H1 (cell line): Measurements from ENCODE around the gene OGFOD2.

ENCODE experiments used
- CREB1 ChIP-seq: IDR thresholded peaks from 2 replicates; pipeline ENCODE4 v1.6.1; 2012; ENCODE audit warnings: inconsistent platforms
- EGR1 ChIP-seq: IDR thresholded peaks from 2 replicates; pipeline ENCODE4 v1.6.1; 2011; ENCODE audit warnings: low read depth, low read length, borderline replicate concordance
- EZH2 ChIP-seq: fragments of 200-600 bp; sonication (generic); IDR thresholded peaks from 2 replicates; pipeline ENCODE4 v1.7.1; 2012; ENCODE audit warnings: low read depth, mild to moderate bottlenecking, moderate library complexity, low read length, inconsistent platforms; ENCODE audit not compliant: severe bottlenecking
- FOSL1 ChIP-seq: IDR thresholded peaks from 2 replicates; pipeline ENCODE4 v1.6.1; 2011; ENCODE audit warnings: mild to moderate bottlenecking, low read depth, low read length, moderate library complexity; ENCODE audit not compliant: insufficient read depth
- GTF2F1 ChIP-seq: IDR thresholded peaks from 2 replicates; pipeline ENCODE4 v1.6.1; 2012; ENCODE audit warnings: low read depth, low read length, improper control_type of control experiment, borderline replicate concordance
- RBBP5 ChIP-seq: IDR thresholded peaks from 2 replicates; pipeline ENCODE4 v1.7.1; 2012; ENCODE audit warnings: low read depth, mild to moderate bottlenecking, inconsistent platforms, low read length, moderate library complexity, borderline replicate concordance
- RXRA ChIP-seq: IDR thresholded peaks from 2 replicates; pipeline ENCODE4 v1.6.1; 2011; ENCODE audit warnings: low read depth, mild to moderate bottlenecking, low read length, moderate library complexity; ENCODE audit not compliant: insufficient read depth
- SIN3A ChIP-seq, 2 experiments: IDR thresholded peaks in 1 of 2; conservative IDR thresholded peaks in 1 of 2; 2 replicates each; pipeline ENCODE4 v1.6.1; 2011 to 2012; ENCODE audit warnings: low read length in 2 of 2, improper control_type of control experiment in 1 of 2, low read depth in 1 of 2, mild to moderate bottlenecking in 1 of 2
- SP1 ChIP-seq: IDR thresholded peaks from 2 replicates; pipeline ENCODE4 v1.6.1; 2011; ENCODE audit warnings: low read depth, low read length
- YY1 ChIP-seq: IDR thresholded peaks from 2 replicates; pipeline ENCODE4 v1.6.1; 2011; ENCODE audit warnings: low read depth, mild to moderate bottlenecking, low read length
- TF ChIP-seq, protein P1 (sequence below), 3 experiments: IDR thresholded peaks; 1 replicate in 2 of 3; 2 replicates in 1 of 3; pipeline versions ENCODE4 v1.5.1 to v1.6.1; 2011; ENCODE audit warnings: low read length in 3 of 3, mild to moderate bottlenecking in 3 of 3, inconsistent platforms in 2 of 3, low read depth in 1 of 3, moderate library complexity in 1 of 3; ENCODE audit not compliant: insufficient read depth in 1 of 3; ENCODE audit errors: control extremely low read depth in 1 of 3
- TF ChIP-seq, protein P2 (sequence below): IDR thresholded peaks from 2 replicates; pipeline ENCODE4 v1.6.1; 2012; ENCODE audit warnings: low read length, inconsistent platforms
- TF ChIP-seq, protein P3 (sequence below): IDR thresholded peaks from 2 replicates; pipeline ENCODE4 v1.6.1; 2012; ENCODE audit warnings: inconsistent platforms
- TF ChIP-seq, protein P4 (sequence below): IDR thresholded peaks from 2 replicates; pipeline ENCODE4 v1.6.1; 2011; ENCODE audit warnings: low read length, improper control_type of control experiment

DNA sequence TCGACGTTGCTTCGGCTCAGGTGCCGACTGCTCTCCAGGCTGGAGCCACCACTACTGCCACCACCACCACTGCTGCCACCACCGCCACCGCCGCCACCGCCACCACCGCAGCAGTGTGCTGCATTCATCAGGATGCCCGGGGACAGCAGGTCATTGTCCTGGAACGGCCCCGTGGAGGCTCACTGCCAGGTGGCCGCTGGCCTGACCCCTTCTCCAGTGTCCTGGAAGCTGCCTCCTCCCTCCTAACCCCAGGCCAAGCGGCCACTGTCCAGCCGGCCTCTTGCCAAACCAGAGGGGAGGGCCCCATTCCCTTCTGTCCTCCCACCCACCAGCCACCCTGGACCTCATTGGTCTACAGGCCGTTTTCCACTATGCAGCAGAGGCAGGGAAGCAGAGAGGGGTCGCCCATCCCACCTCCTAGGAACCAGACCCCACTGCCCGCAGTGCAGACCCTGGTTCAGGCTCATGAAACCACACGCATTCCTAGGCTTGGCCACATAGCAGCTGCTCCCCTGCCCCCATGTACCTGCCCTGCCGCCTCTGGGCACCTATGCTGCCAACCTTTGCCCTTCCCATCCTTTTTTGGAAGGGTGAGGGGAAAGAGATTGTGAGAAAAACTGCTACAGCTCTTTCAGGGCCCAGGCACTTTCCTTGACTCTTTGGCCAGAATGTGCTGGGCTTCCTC, 20.6 kb downstream of the OGFOD2 start:
- TF ChIP-seq RBBP5 (no peak), SP1 (no peak), CREB1 (no peak), YY1 (no peak), EGR1 (no peak), SIN3A (conservative IDR thresholded peaks at IDR 0.05 in 1 of 2, IDR thresholded peaks at IDR 0.05 in 1 of 2; ENCODE audit: low read depth in 1 of 2, low read length in 2 of 2) (no peak), EZH2 (no peak), GTF2F1 (no peak), RXRA (no peak), FOSL1 (no peak)
- TF ChIP-seq, protein P1, sequence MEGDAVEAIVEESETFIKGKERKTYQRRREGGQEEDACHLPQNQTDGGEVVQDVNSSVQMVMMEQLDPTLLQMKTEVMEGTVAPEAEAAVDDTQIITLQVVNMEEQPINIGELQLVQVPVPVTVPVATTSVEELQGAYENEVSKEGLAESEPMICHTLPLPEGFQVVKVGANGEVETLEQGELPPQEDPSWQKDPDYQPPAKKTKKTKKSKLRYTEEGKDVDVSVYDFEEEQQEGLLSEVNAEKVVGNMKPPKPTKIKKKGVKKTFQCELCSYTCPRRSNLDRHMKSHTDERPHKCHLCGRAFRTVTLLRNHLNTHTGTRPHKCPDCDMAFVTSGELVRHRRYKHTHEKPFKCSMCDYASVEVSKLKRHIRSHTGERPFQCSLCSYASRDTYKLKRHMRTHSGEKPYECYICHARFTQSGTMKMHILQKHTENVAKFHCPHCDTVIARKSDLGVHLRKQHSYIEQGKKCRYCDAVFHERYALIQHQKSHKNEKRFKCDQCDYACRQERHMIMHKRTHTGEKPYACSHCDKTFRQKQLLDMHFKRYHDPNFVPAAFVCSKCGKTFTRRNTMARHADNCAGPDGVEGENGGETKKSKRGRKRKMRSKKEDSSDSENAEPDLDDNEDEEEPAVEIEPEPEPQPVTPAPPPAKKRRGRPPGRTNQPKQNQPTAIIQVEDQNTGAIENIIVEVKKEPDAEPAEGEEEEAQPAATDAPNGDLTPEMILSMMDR (IDR thresholded peaks at IDR 0.05; ENCODE audit: control extremely low read depth in 1 of 3, insufficient read depth in 1 of 3, low read depth in 1 of 3, low read length in 3 of 3): no peak
- TF ChIP-seq, protein P2, sequence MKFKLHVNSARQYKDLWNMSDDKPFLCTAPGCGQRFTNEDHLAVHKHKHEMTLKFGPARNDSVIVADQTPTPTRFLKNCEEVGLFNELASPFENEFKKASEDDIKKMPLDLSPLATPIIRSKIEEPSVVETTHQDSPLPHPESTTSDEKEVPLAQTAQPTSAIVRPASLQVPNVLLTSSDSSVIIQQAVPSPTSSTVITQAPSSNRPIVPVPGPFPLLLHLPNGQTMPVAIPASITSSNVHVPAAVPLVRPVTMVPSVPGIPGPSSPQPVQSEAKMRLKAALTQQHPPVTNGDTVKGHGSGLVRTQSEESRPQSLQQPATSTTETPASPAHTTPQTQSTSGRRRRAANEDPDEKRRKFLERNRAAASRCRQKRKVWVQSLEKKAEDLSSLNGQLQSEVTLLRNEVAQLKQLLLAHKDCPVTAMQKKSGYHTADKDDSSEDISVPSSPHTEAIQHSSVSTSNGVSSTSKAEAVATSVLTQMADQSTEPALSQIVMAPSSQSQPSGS: no peak
- TF ChIP-seq, protein P3, sequence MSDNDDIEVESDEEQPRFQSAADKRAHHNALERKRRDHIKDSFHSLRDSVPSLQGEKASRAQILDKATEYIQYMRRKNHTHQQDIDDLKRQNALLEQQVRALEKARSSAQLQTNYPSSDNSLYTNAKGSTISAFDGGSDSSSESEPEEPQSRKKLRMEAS: no peak
- TF ChIP-seq, protein P4, sequence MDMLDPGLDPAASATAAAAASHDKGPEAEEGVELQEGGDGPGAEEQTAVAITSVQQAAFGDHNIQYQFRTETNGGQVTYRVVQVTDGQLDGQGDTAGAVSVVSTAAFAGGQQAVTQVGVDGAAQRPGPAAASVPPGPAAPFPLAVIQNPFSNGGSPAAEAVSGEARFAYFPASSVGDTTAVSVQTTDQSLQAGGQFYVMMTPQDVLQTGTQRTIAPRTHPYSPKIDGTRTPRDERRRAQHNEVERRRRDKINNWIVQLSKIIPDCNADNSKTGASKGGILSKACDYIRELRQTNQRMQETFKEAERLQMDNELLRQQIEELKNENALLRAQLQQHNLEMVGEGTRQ: no peak
